GM21528 (cell line): ENCODE data around the gene OR7A17.

ENCODE experiments used
- ATAC-seq: cut with Tn5 transposase; IDR thresholded peaks from one replicate; pipeline ENCODE4 v1.9.1; 2021; ENCODE audit warnings: mild to moderate bottlenecking, moderate library complexity; ENCODE audit not compliant: unreplicated experiment, low FRiP score

Gene OR7A17

DNA sequence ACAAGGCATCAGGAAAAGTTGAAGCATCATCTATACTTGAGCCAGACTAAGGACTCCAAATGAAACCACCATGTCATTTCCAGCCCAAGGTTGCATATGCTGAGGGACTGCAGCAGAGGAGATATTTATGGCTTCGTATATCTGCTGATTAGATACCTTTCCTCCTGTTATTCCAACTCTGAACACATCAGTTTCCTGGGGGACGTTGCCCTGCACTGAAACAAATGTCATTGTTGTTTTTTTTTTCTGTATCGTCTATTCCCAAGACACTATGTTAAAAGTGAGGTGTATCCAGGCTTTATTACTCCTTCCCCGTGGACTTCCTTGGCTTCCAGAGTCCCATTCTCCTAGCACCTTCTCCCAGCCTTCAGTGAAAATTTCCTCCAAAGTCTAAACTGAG, at the start of gene OR7A17:
OR7A17 (minus strand) TSS at position 101 of the 400 bp plus-strand sequence. CDS start 4,777 bp downstream, outside the sequence.
- no peak for ATAC-seq

DNA sequence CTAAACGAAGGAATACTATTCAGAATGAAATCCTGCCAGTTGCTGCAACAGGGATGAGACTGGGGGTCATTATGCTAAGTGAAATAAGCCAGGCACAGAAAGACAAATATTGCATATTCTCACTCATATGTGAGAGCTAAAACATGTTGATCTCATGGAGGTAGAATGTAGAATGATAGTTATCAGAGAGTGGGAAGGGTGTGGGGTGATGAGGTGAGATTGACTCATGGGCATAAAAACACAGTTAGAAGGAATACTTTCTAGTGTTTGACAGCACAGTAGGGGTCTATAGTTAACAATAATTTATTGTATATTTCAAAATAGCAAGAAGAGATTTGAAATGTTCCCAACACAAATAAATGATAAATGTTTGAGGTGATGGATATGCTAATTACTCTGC, 47.6 kb upstream of the OR7A17 start:
- ATAC-seq: no peak

DNA sequence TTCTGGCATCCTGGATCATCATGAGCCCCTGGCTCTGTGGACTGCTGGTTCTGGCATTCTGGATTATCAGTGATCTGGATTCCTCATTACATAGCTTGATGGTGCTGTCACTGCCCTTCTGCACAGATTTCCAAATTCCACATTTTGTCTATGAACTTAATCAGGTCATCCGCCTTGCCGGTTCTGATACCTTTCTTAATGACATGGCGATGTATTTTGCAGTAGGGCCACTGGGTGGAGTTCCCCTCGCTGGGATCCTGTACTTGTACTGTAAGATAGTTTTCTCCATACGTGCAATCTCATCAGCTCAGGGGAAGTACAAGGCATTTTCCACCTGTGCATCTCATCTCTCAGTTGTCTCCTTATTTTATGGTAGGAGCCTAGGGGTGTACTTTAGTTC, 30.9 kb upstream of the OR7A17 start:
- no peak for ATAC-seq

- ATAC-seq: no peak
These were observed 29.2 kb upstream of the OR7A17 start for GRCh38 chr19:14915116-14915515.

GRCh38 chr19:14906711-14907110, 20.8 kb upstream of the OR7A17 start:
- no peak for ATAC-seq

GRCh38 chr19:14901675-14902260, 15.8 kb upstream of the OR7A17 start:
- no peak for ATAC-seq

- ATAC-seq: no peak
These were observed 4.9 kb upstream of the OR7A17 start for GRCh38 chr19:14890643-14891379.

- no peak for ATAC-seq
These were observed 4.2 kb upstream of the OR7A17 start for GRCh38 chr19:14889994-14890642.

- ATAC-seq: no peak
These were observed 14.2 kb downstream of the OR7A17 start for GRCh38 chr19:14871619-14872230.

GRCh38 chr19:14868497-14868896, 17.4 kb downstream of the OR7A17 start:
- ATAC-seq: no peak

- no peak for ATAC-seq
These were observed 37.1 kb downstream of the OR7A17 start, which contains the start of gene OR7A10 for GRCh38 chr19:14848822-14849221. OR7A10 (minus strand) TSS chr19:14848922; CDS start chr19:14841877, 7,045 bp downstream.

DNA sequence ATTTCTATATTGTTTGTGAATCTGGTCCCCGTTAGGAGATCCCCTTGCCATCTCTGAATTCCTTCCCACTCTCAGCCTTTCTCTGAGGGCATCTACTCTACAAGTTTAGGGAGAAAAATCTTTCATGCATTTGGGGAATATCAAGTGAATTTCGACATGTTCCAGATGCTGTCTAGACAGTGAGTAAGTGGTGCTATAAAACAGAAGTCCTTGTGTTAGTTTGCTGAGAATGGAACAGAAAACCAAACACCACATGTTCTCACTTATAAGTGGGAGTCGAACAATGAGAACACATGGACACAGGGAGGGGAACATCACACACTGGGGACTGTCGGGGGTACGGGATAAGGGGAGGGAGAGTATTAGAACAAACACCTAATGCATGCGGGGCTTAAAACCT, 42.4 kb downstream of the OR7A17 start:
- no peak for ATAC-seq

GRCh38 chr19:14843169-14843568, 42.8 kb downstream of the OR7A17 start:
- no peak for ATAC-seq

GRCh38 chr19:14840206-14840605, 45.7 kb downstream of the OR7A17 start:
- no peak for ATAC-seq

DNA sequence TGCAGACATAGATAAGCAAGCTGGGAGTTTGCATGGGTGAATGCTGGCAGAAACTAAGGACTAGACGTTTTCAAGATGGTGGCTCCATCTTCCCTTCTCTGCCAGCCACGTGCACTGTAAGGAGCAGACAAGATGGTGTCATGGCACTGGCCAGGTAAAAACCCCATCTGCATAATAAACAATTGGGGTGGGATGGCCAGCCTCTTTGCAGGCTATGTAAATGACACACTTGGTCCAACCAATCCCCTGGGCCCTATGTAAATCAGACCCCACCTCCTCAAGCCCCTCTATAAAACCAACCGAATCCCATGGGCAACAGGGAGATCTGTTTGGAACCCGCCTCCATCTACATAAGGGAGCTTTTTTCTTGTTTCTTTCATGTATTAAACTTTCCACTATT, 48.5 kb downstream of the OR7A17 start:
- no peak for ATAC-seq

- ATAC-seq: no peak
These were observed 50.9 kb downstream of the OR7A17 start, which contains the start of the genes OR7A5 and OR7C1 for GRCh38 chr19:14835011-14835410. OR7A5 (minus strand) TSS chr19:14835185; CDS start chr19:14828241, 6,944 bp downstream. OR7C1 (minus strand) TSS chr19:14835185; CDS start chr19:14800136, 35,049 bp downstream.

GRCh38 chr19:14830702-14831101, 55.2 kb downstream of the OR7A17 start:
- no peak for ATAC-seq
